Measurements from ENCODE around the gene MED4.
"Not testable (repeated sequence)": the region's sequence is repeated elsewhere in the genome, so short reads cannot be mapped to it uniquely, and the experiment has no call there.

Gene MED4

GRCh38 chr13:48093588-48093987 is 1.3 kb downstream of the MED4 start:
- no peak for DNase-seq

GRCh38 chr13:48086272-48086671 is 8.6 kb downstream of the MED4 start:
- no peak for DNase-seq

DNA sequence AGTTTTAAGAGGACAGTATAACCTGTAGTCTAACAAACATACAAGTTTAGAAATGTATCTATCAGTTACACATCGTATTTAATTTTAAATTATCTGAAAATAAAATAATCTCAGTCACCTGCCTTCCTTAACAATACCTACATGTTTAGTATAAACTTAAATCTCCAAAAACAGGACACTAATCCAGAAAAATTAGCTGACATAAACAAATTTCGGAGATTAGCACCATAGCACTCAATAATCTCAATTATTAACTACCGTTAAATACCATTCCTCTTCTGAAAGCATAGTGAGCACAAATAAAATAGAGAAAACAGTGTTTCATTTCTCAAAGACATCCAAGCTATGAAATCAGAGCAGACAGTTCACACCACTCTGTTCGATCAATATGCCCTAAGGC is 13.2 kb downstream of the MED4 start:
- no peak for DNase-seq

DNA sequence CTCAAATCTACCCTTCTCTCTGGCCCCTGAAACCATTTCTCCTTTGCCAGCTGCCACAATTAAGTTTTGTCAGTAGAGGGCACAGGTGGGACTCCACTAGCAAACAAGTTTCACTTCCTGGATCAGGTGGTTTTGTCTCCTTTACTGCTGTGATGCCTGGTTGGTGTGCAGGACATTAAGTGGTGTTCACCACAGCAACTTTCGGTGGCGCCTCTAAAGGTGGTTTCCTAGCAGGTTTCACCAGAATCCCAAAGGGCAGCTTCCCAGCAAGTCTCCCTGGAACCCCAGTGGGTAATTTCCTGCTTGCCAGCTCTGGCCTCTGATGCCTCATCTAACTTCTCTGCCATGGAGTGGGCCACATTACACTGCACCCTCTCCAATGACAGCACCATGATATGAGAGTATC is 16.6 kb downstream of the MED4 start:
- no peak for DNase-seq

GRCh38 chr13:48074006-48074405 is 20.9 kb downstream of the MED4 start:
- no peak for DNase-seq

GRCh38 chr13:48072787-48073186 is 22.1 kb downstream of the MED4 start:
- no peak for DNase-seq

DNA sequence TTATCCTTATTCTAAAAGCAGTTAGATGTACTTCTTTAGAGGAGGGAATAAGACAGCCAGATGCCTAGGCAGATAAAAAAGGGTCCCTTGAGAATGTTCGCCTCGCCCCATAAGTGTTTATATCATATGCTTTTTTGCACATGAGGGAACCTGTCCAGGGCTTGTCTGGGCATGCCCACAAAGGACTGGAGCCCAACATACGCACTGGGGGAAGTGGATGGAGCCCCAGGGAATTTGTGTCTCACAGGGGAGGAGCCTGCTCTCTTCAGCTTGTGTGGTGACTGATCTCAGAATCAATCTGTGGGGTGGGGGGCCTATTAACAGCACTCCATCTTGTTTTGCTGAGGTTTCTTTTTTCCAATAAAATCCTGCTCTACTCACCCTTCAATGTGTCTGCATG is 22.6 kb downstream of the MED4 start:
- DNase-seq: no peak

DNA sequence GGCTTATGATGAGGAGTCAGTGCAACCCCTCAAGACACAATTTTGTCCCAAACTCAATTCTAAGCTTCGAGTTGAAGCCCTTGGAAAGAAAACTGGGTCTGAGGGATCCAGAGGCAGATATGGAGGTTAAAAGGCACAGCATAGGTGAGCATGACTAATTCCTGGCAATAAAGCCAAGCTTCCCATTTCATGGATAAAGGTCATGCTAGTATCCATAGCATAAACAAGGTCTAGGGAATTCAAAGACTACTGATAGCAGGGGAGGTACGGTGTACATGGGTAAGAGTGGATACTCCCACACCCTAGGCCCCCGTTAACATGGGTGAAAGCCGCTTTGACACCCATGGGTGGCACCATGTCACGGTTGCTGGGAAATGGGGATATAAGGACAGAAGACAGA is 24.0 kb downstream of the MED4 start:
- DNase-seq: no peak

DNA sequence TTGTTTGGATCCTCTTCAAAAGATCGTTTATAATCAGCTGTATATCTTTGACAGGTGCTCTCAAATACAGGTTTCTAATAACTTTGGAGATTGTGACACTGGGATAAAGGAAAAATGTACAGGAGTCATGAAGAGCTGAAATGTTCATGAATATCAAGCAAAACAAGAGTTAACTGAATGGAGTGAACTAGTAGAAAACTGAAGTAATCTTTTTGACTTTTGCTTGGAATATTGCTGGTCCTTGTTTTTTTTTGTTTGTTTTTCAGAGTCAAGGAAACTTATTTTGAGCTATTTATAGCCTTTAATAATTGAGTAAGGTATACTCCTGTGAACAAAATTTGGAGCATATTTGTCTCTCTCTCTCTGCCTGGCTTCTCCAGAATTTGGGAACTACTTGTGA is 25.3 kb downstream of the MED4 start:
- no peak for DNase-seq

DNA sequence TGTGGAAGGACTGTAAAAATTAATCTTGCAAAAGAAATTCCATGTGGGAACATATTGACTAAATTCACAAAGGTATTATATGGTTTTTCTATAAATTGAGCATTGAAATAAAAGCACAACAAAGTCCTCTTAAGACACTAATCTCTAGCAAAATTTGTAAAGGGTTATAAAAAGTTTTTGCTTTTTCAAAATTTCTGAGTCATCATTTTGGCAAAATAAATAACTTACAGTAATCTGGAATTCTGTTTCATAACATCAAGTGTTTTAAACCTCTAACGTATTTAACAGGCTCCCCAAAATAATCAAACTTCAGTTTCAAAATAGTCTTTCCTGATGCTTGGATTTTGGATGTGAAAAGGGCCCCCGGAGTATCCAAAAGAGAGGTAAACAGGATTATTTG is 26.0 kb downstream of the MED4 start:
- DNase-seq: no peak

GRCh38 chr13:48068036-48068435 is 26.9 kb downstream of the MED4 start:
- no peak for DNase-seq

DNA sequence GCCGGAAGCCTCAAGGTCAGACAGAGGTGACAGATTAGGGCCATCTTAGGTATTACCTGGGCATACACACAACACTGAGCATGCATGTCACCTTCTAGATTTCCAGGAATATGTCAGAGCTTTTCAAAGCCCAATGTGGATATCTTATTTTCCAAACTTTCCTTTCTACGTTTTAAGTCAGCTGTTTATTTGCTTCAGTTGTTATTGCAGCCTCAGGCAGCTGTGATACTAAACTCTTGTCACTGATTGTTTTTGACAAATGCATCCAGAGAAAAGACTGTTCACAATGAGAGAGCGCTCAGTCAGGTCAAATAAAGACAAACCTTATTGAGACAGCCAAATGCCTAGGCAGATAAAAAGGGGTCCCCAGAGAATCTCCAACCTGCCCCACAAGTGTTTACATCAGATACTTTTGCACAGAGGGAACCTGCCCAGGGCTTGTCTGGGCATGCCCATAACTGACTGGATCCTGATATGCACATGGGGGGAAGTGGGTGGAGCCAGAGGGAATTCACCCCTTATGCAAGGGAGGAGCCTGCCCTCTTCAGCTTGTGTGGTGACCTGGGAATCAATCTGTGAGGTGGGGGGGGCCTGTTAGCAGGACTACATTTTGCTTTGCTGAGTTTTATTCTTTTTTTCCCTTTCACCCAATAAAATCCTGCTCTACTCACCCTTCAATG is 28.5 kb downstream of the MED4 start:
- DNase-seq: no peak

DNA sequence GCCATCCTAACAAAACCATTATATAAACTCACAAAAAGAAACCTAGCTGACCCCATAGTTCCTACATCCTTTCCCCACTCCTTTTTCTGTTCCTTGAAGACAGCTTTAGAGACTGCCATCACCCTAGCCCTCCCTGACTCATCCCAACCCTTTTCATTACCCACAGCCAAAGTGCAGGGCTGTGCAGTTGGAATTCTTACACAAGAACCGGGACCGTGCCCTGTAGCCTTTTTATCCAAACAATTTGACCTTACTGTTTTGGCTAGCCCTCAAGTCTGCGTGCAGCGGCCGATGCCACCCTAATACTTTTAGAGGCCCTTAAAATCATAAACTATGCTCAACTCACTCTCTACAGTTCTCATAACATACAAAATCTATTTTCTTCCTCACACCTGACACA is 35.0 kb downstream of the MED4 start:
- DNase-seq: not testable (repeated sequence)

DNA sequence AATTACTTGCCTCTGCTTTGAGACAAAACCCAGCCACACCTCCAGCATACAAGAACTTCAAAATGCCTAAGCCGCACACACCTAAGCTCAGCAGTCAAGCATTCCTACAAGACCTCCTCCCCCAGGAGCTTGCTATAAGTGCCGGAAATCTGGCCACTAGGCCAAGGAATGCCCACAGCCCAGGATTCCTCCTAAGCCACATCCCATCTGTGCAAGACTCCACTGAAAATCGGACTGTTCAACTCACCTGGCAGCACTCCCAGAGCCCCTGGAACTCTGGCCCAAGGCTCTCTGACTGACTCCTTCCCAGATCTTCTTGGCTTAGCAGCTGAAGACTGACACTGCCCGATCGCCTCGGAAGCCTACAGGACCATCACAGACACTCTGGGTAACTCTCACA is 36.4 kb downstream of the MED4 start:
- not testable (repeated sequence) for DNase-seq

- no peak for DNase-seq
These were observed 39.2 kb downstream of the MED4 start for GRCh38 chr13:48055712-48056111.

DNA sequence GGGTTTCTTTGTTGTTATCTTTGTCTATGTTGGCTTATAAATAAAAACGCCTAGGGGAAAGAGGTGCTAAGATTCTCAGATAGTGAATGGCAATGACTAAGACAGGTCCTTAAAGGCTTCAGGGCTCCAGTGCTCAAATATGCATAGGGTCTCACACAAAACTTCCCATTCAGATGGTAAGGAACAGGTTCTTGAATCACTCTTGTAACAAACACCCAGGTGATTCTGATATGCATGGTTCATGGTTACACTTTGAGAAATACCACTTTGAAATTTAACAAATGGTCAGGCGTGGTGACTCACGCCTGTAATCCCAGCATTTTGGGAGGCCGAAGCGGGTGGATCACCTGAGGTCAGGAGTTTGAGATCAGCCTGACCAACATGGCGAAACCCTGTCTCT is 40.3 kb downstream of the MED4 start:
- no peak for DNase-seq

- DNase-seq: no peak
These were observed 44.4 kb downstream of the MED4 start for GRCh38 chr13:48050550-48050949.

GRCh38 chr13:48043789-48044503 is 51.0 kb downstream of the MED4 start:
- DNase-seq: no peak

DNA sequence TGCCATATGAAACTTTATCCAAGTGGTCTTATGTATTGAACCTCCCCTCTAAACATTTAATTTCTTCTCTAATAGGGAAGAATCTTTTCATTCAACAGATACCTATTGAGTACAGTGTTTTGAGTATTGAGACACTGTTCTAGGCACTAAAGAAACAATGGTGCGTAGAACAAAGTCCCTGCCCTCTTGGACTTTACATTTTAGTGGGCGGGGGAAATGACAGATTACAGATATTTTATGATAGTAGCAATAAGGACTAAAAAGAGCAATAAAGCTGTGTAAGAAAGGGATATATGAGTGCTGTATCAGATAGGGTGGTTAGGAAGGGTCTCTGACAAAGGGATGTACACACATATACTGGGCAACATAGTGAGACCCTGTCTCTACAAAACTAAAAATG is 52.0 kb downstream of the MED4 start:
- DNase-seq: no peak

DNA sequence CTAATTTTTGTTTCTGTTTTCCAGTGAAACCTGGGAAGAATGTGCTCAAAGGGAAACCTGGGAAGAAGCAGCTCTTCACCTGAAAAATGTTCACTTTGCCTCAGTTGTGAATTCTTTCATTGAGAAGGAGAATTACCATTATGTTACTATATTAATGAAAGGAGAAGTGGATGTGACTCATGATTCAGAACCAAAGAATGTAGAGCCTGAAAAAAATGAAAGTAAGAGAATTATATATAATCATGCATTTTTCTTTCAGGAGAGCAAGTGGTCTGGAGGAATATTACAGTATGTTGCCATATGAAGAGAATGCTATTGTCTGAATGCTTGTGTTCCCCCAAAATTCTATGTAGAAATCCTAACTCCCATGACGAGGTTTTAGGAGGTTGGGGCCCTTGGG is 54.0 kb downstream of the MED4 start:
- DNase-seq: no peak

DNA sequence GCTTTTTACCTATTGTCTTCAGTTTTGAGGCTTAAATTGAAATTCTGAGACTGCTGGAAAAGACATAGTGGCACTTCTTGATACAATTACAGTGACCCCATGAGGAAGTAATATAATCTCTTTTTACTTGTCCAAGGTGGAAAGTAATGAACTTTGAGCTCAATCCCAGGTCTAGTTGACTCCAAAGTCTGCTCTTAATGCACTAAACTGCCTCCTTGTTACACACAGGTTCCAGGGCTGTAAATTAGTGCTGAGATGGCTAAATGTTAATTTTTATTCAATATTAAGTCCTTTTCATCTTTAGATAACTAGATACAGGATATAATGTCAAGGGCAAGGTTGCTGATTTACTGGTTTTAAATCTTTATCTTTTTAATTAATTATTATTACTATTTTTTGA is 54.9 kb downstream of the MED4 start:
- no peak for DNase-seq

- no peak for DNase-seq
These were observed 56.1 kb downstream of the MED4 start for GRCh38 chr13:48038761-48039160.

GRCh38 chr13:48037346-48038173 is 57.3 kb downstream of the MED4 start, which contains the start of gene NUDT15:
NUDT15 (plus strand) TSS chr13:48037726; CDS start chr13:48037747, 21 bp downstream.
- peak; percentile 75 for DNase-seq

- no peak for DNase-seq
These were observed 65.0 kb downstream of the MED4 start for GRCh38 chr13:48029859-48030258.
